Neural cell (in vitro differentiated cells): Measurements from ENCODE around the gene HSD17B13. TPM values are rescaled to one million over a fixed set of nuclear protein-coding genes. Genes with fewer than 3 reads are reported as not detected.

Experiments used
- H2AFZ ChIP-seq: fragments of 200-600, 300-800 bp; sonication (generic), shearing (Covaris generic); 2 replicates; pipeline ENCODE4 v1.6.0; 2014; ENCODE audit warnings: low read depth, mild to moderate bottlenecking, antibody characterized with exemption, low read length, moderate library complexity
- H3F3A ChIP-seq: fragments of 200-600 bp; shearing (Covaris generic); 2 replicates; pipeline ENCODE4 v1.6.1; 2016; ENCODE audit warnings: mild to moderate bottlenecking, moderate library complexity, mixed read lengths, antibody characterized with exemption, low read length; ENCODE audit not compliant: insufficient read depth, poor library complexity, severe bottlenecking
- H3K27ac ChIP-seq: fragments of 200-600, 300-800 bp; sonication (generic), shearing (Covaris generic); 2 replicates; pipeline ENCODE4 v1.5.1; 2014; ENCODE audit warnings: mild to moderate bottlenecking, low read length, moderate library complexity
- H3K27me3 ChIP-seq: fragments of 300-800, 200-600 bp; sonication (generic), shearing (Covaris generic); 2 replicates; pipeline ENCODE4 v1.6.0; 2014; ENCODE audit warnings: mild to moderate bottlenecking, low read depth, low read length, moderate library complexity; ENCODE audit not compliant: insufficient read depth
- H3K36me3 ChIP-seq: fragments of 300-800, 200-600 bp; sonication (generic), shearing (Covaris generic); 2 replicates; pipeline ENCODE4 v1.5.1; 2014; ENCODE audit warnings: mild to moderate bottlenecking, antibody characterized with exemption, low read length, moderate library complexity; ENCODE audit not compliant: insufficient read depth
- H3K4me2 ChIP-seq: fragments of 300-800, 200-600 bp; sonication (generic), shearing (Covaris generic); 2 replicates; pipeline ENCODE4 v1.6.0; 2014; ENCODE audit warnings: mild to moderate bottlenecking, low read length
- H3K4me3 ChIP-seq: fragments of 300-800, 200-600 bp; sonication (generic), shearing (Covaris generic); 2 replicates; pipeline ENCODE4 v1.5.1; 2014; ENCODE audit warnings: mild to moderate bottlenecking, low read length, moderate library complexity
- H3K79me2 ChIP-seq: fragments of 200-600 bp; shearing (Covaris generic); replicated peaks from 2 replicates; pipeline ENCODE4 v1.6.0; 2014; ENCODE audit warnings: mild to moderate bottlenecking, low read length, moderate library complexity; ENCODE audit not compliant: insufficient read depth
- H3K9ac ChIP-seq: fragments of 300-800, 200-600 bp; sonication (generic), shearing (Covaris generic); 2 replicates; pipeline ENCODE4 v1.6.1; 2016; ENCODE audit warnings: mild to moderate bottlenecking, low read length, mixed read lengths
- H3K9me2 ChIP-seq: fragments of 200-600 bp; shearing (Covaris generic); 2 replicates; pipeline ENCODE4 v1.6.1; 2016; ENCODE audit warnings: mild to moderate bottlenecking, low read length, mixed read lengths; ENCODE audit not compliant: insufficient read depth
- H3K9me3 ChIP-seq: fragments of 200-600, 300-800 bp; sonication (generic), shearing (Covaris generic); 2 replicates; pipeline ENCODE4 v1.6.1; 2016; ENCODE audit warnings: mild to moderate bottlenecking, mixed run types, low read length, moderate library complexity, mixed read lengths
- H4K20me1 ChIP-seq: fragments of 200-600 bp; shearing (Covaris generic); 2 replicates; pipeline ENCODE4 v1.6.1; 2016; ENCODE audit warnings: mild to moderate bottlenecking, mixed run types; ENCODE audit not compliant: insufficient read depth
- CTCF ChIP-seq: fragments of 450-650 bp; IDR thresholded peaks from 2 replicates; pipeline ENCODE4 v1.5.1; 2014; ENCODE audit warnings: antibody characterized with exemption, mild to moderate bottlenecking, moderate library complexity; ENCODE audit not compliant: poor library complexity, severe bottlenecking
- EP300 ChIP-seq: fragments of 450-650 bp; conservative IDR thresholded peaks from 2 replicates; pipeline ENCODE4 v1.6.1; 2014; ENCODE audit warnings: antibody characterized with exemption, mild to moderate bottlenecking, moderate library complexity; ENCODE audit not compliant: poor library complexity, severe bottlenecking
- EZH2 ChIP-seq: fragments of 200-600, 300-800 bp; shearing (Covaris generic), sonication (generic); IDR thresholded peaks from 2 replicates; pipeline ENCODE4 v1.6.1; 2014; ENCODE audit warnings: antibody characterized with exemption, low read length, borderline replicate concordance, mild to moderate bottlenecking; ENCODE audit not compliant: insufficient read depth, poor library complexity, severe bottlenecking
- MXI1 ChIP-seq: fragments of 450-650 bp; conservative IDR thresholded peaks from 2 replicates; pipeline ENCODE4 v1.6.1; 2014; ENCODE audit warnings: antibody characterized with exemption, mild to moderate bottlenecking; ENCODE audit not compliant: poor library complexity, severe bottlenecking
- POLR2AphosphoS5 ChIP-seq: IDR thresholded peaks from 2 replicates; pipeline ENCODE4 v1.6.1; 2012
- RAD21 ChIP-seq: fragments of 450-650 bp; conservative IDR thresholded peaks from 2 replicates; pipeline ENCODE4 v1.6.1; 2014; ENCODE audit warnings: antibody characterized with exemption, mild to moderate bottlenecking, moderate library complexity
- REST ChIP-seq: IDR thresholded peaks from 2 replicates; pipeline ENCODE4 v1.6.1; 2012; ENCODE audit warnings: borderline replicate concordance
- SMC3 ChIP-seq: fragments of 450-650 bp; conservative IDR thresholded peaks from 2 replicates; pipeline ENCODE4 v1.6.1; 2014; ENCODE audit warnings: antibody characterized with exemption, mild to moderate bottlenecking, moderate library complexity; ENCODE audit not compliant: poor library complexity
- TAF1 ChIP-seq: IDR thresholded peaks from 2 replicates; pipeline ENCODE4 v1.6.1; 2012; ENCODE audit warnings: low read depth
- polyA plus RNA-seq: library from polyadenylated mRNA; depleted of rRNA; stranded (reverse); fragments of >200 nt; gene quantifications from 2 replicates; pipeline ENCODE4 v1.2.3, GENCODE V29; 2014

HSD17B13 gene
- polyA plus RNA-seq, 1 donor from 2014 or later: not detected

GRCh38 chr4:87281603-87282002, 41.1 kb downstream of the HSD17B13 start:
- H3K9me2 ChIP-seq: no peaks in the 10 kb centered on the region
- H3F3A ChIP-seq: no peaks in the 10 kb centered on the region
- H4K20me1 ChIP-seq: no peaks in the 10 kb centered on the region
- no peak overlapping the region for H2AFZ ChIP-seq
- no peak overlapping the region for H3K9ac ChIP-seq
- H3K36me3 ChIP-seq: no peaks in the 10 kb centered on the region
- H3K4me3 ChIP-seq: no peak overlapping the region
- H3K79me2 ChIP-seq: no peaks in the 10 kb centered on the region
- TF ChIP-seq SMC3: no peak
- TF ChIP-seq CTCF: no peak
- TF ChIP-seq RAD21: no peak
- TF ChIP-seq MXI1: no peak
- no peak for TF ChIP-seq REST
- no peak for TF ChIP-seq POLR2AphosphoS5
- no peak for TF ChIP-seq EZH2
- no peak for TF ChIP-seq TAF1
- TF ChIP-seq EP300: no peak
- H3K27ac ChIP-seq: no peak overlapping the region
- no peak overlapping the region for H3K4me2 ChIP-seq
- peaks cover 1% of the 10 kb centered on the region for H3K9me3 ChIP-seq
- H3K27me3 ChIP-seq: no peaks in the 10 kb centered on the region

GRCh38 chr4:87278335-87278794, 44.3 kb downstream of the HSD17B13 start:
- no peaks in the 10 kb centered on the region for H3K9me2 ChIP-seq
- H3K9me3 ChIP-seq: no peaks in the 10 kb centered on the region
- no peak overlapping the region for H3K4me3 ChIP-seq
- no peak overlapping the region for H3K4me2 ChIP-seq
- no peak overlapping the region for H3K9ac ChIP-seq
- H3K27me3 ChIP-seq: no peaks in the 10 kb centered on the region
- no peaks in the 10 kb centered on the region for H4K20me1 ChIP-seq
- H3K79me2 ChIP-seq: no peaks in the 10 kb centered on the region
- no peaks in the 10 kb centered on the region for H3K36me3 ChIP-seq
- H2AFZ ChIP-seq: no peak overlapping the region
- H3F3A ChIP-seq: no peaks in the 10 kb centered on the region
- TF ChIP-seq RAD21 (no peak), CTCF (no peak), TAF1 (no peak), MXI1 (no peak), REST (no peak), SMC3 (no peak), EP300 (no peak), POLR2AphosphoS5 (no peak), EZH2 (no peak)
- H3K27ac ChIP-seq: no peak overlapping the region
